ENCODE measurements around the gene IL15.

GRCh38 chr4:141645611-141646340 lies 9.4 kb downstream of the IL15 start:
- no peak for TF ChIP-seq POLR2A (IDR thresholded peaks at IDR 0.05; ENCODE audit: low read depth, low read length)
- TF ChIP-seq POLR2AphosphoS5 (IDR thresholded peaks at IDR 0.05; ENCODE audit: low read depth, low read length), result no peak

All from GM12892 (cell line).